ENCODE data around the gene IL12B. TPM values are rescaled to one million over a fixed set of nuclear protein-coding genes. Genes with fewer than 3 reads are reported as not detected.
A peak's percentile ranks its signal among the peaks of the same experiment; 100 is the strongest.

The IL12B gene
- total and polyA plus RNA-seq, 4 donors, result not detected

GRCh38 chr5:159345861-159346260 is 15.6 kb upstream of the IL12B start:
- H3K9me3 ChIP-seq (ENCODE audit: control insufficient read depth, insufficient read depth, low read length), result no peaks in the 10 kb centered on the region
- H3K4me3 ChIP-seq (ENCODE audit: low read depth, low read length), result no peak overlapping the region
- H3K27me3 ChIP-seq (ENCODE audit: control insufficient read depth, insufficient read depth, low read length), result no peaks in the 10 kb centered on the region
- no peak for DNase-seq (ENCODE audit: low read depth in 4 of 6, low spot score in 6 of 6)
- no peak overlapping the region for H3K27ac ChIP-seq (ENCODE audit: low read depth, low read length)
- H3K4me1 ChIP-seq (ENCODE audit: control insufficient read depth, insufficient read depth, low read length), result no peaks in the 10 kb centered on the region
- no peaks in the 10 kb centered on the region for H3K36me3 ChIP-seq (ENCODE audit: control insufficient read depth, insufficient read depth, low read length)
- WGBS (ENCODE audit: insufficient coverage), result 87% methylated on average over 3 of the region's 4 CpGs

GRCh38 chr5:159345336-159345735 is 15.0 kb upstream of the IL12B start:
- no peak for DNase-seq (ENCODE audit: low read depth in 4 of 6, low spot score in 6 of 6)
- Histone ChIP-seq H3K4me1 (ENCODE audit: control insufficient read depth, insufficient read depth, low read length) (no peaks in the 10 kb centered on the region), H3K36me3 (ENCODE audit: control insufficient read depth, insufficient read depth, low read length) (no peaks in the 10 kb centered on the region), H3K9me3 (ENCODE audit: control insufficient read depth, insufficient read depth, low read length) (no peaks in the 10 kb centered on the region), H3K27ac (ENCODE audit: low read depth, low read length) (no peak overlapping the region), H3K4me3 (ENCODE audit: low read depth, low read length) (no peak overlapping the region), H3K27me3 (ENCODE audit: control insufficient read depth, insufficient read depth, low read length) (no peaks in the 10 kb centered on the region)
- WGBS (ENCODE audit: insufficient coverage), result 0% methylated on average over 1 of the region's 1 CpG

GRCh38 chr5:159343295-159344094 is 13.2 kb upstream of the IL12B start:
- Histone ChIP-seq H3K4me3 (ENCODE audit: low read depth, low read length) (no peak overlapping the region), H3K27me3 (ENCODE audit: control insufficient read depth, insufficient read depth, low read length) (no peaks in the 10 kb centered on the region), H3K4me1 (ENCODE audit: control insufficient read depth, insufficient read depth, low read length) (no peaks in the 10 kb centered on the region), H3K9me3 (ENCODE audit: control insufficient read depth, insufficient read depth, low read length) (no peaks in the 10 kb centered on the region), H3K36me3 (ENCODE audit: control insufficient read depth, insufficient read depth, low read length) (no peaks in the 10 kb centered on the region), H3K27ac (ENCODE audit: low read depth, low read length) (no peak overlapping the region)
- WGBS (ENCODE audit: insufficient coverage), result no CpG with 5 or more reads among the region's 4 CpGs
- no peak for DNase-seq (ENCODE audit: low read depth in 4 of 6, low spot score in 6 of 6)

GRCh38 chr5:159342840-159343239 is 12.6 kb upstream of the IL12B start:
- Histone ChIP-seq H3K27ac (ENCODE audit: low read depth, low read length) (no peak overlapping the region), H3K27me3 (ENCODE audit: control insufficient read depth, insufficient read depth, low read length) (no peaks in the 10 kb centered on the region), H3K9me3 (ENCODE audit: control insufficient read depth, insufficient read depth, low read length) (no peaks in the 10 kb centered on the region), H3K36me3 (ENCODE audit: control insufficient read depth, insufficient read depth, low read length) (no peaks in the 10 kb centered on the region), H3K4me1 (ENCODE audit: control insufficient read depth, insufficient read depth, low read length) (no peaks in the 10 kb centered on the region), H3K4me3 (ENCODE audit: low read depth, low read length) (no peak overlapping the region)
- no peak for DNase-seq (ENCODE audit: low read depth in 4 of 6, low spot score in 6 of 6)
- no CpG with 5 or more reads among the region's 1 CpG for WGBS (ENCODE audit: insufficient coverage)

GRCh38 chr5:159341906-159342310 is 11.6 kb upstream of the IL12B start:
- DNase-seq (ENCODE audit: low read depth in 4 of 6, low spot score in 6 of 6), result peak in 2 of 6 donors; percentile 22 to 26
- no peaks in the 10 kb centered on the region for H3K9me3 ChIP-seq (ENCODE audit: control insufficient read depth, insufficient read depth, low read length)
- no peaks in the 10 kb centered on the region for H3K36me3 ChIP-seq (ENCODE audit: control insufficient read depth, insufficient read depth, low read length)
- no peak overlapping the region for H3K4me3 ChIP-seq (ENCODE audit: low read depth, low read length)
- no peaks in the 10 kb centered on the region for H3K4me1 ChIP-seq (ENCODE audit: control insufficient read depth, insufficient read depth, low read length)
- no peak overlapping the region for H3K27ac ChIP-seq (ENCODE audit: low read depth, low read length)
- WGBS (ENCODE audit: insufficient coverage), result 74% methylated on average over 4 of the region's 4 CpGs
- H3K27me3 ChIP-seq (ENCODE audit: control insufficient read depth, insufficient read depth, low read length), result no peaks in the 10 kb centered on the region

- H3K27ac ChIP-seq (ENCODE audit: low read depth, low read length), result no peak overlapping the region
Measured at GRCh38 chr5:159341145-159341544, 10.9 kb upstream of the IL12B start.

GRCh38 chr5:159340511-159340910 is 10.2 kb upstream of the IL12B start:
- no peak for DNase-seq (ENCODE audit: low read depth in 4 of 6, low spot score in 6 of 6)
- Histone ChIP-seq H3K27ac (ENCODE audit: low read depth, low read length) (no peak overlapping the region), H3K36me3 (ENCODE audit: control insufficient read depth, insufficient read depth, low read length) (no peaks in the 10 kb centered on the region), H3K9me3 (ENCODE audit: control insufficient read depth, insufficient read depth, low read length) (no peaks in the 10 kb centered on the region), H3K4me1 (ENCODE audit: control insufficient read depth, insufficient read depth, low read length) (no peaks in the 10 kb centered on the region), H3K4me3 (ENCODE audit: low read depth, low read length) (no peak overlapping the region), H3K27me3 (ENCODE audit: control insufficient read depth, insufficient read depth, low read length) (no peaks in the 10 kb centered on the region)
- 96% methylated on average over 3 of the region's 4 CpGs for WGBS (ENCODE audit: insufficient coverage)

More at GRCh38 chr5:159341145-159341544, 10.9 kb upstream of the IL12B start:
- Histone ChIP-seq H3K36me3 (ENCODE audit: control insufficient read depth, insufficient read depth, low read length) (no peaks in the 10 kb centered on the region), H3K9me3 (ENCODE audit: control insufficient read depth, insufficient read depth, low read length) (no peaks in the 10 kb centered on the region), H3K4me3 (ENCODE audit: low read depth, low read length) (no peak overlapping the region), H3K27me3 (ENCODE audit: control insufficient read depth, insufficient read depth, low read length) (no peaks in the 10 kb centered on the region), H3K4me1 (ENCODE audit: control insufficient read depth, insufficient read depth, low read length) (no peaks in the 10 kb centered on the region)
- no peak for DNase-seq (ENCODE audit: low read depth in 4 of 6, low spot score in 6 of 6)
- WGBS (ENCODE audit: insufficient coverage), result 81% methylated on average over 2 of the region's 2 CpGs

- Histone ChIP-seq H3K4me1 (ENCODE audit: control insufficient read depth, insufficient read depth, low read length) (no peaks in the 10 kb centered on the region), H3K36me3 (ENCODE audit: control insufficient read depth, insufficient read depth, low read length) (no peaks in the 10 kb centered on the region), H3K9me3 (ENCODE audit: control insufficient read depth, insufficient read depth, low read length) (no peaks in the 10 kb centered on the region), H3K4me3 (ENCODE audit: low read depth, low read length) (no peak overlapping the region), H3K27ac (ENCODE audit: low read depth, low read length) (no peak overlapping the region), H3K27me3 (ENCODE audit: control insufficient read depth, insufficient read depth, low read length) (no peaks in the 10 kb centered on the region)
- DNase-seq (ENCODE audit: low read depth in 4 of 6, low spot score in 6 of 6), result no peak
- WGBS (ENCODE audit: insufficient coverage), result 83% methylated on average over 1 of the region's 2 CpGs
Measured at GRCh38 chr5:159339460-159339859, 9.2 kb upstream of the IL12B start.

GRCh38 chr5:159338118-159338517 is 7.8 kb upstream of the IL12B start:
- H3K27ac ChIP-seq (ENCODE audit: low read depth, low read length), result no peak overlapping the region
- H3K36me3 ChIP-seq (ENCODE audit: control insufficient read depth, insufficient read depth, low read length), result no peaks in the 10 kb centered on the region
- H3K4me3 ChIP-seq (ENCODE audit: low read depth, low read length), result no peak overlapping the region
- no peaks in the 10 kb centered on the region for H3K4me1 ChIP-seq (ENCODE audit: control insufficient read depth, insufficient read depth, low read length)
- DNase-seq (ENCODE audit: low read depth in 4 of 6, low spot score in 6 of 6), result no peak
- H3K27me3 ChIP-seq (ENCODE audit: control insufficient read depth, insufficient read depth, low read length), result no peaks in the 10 kb centered on the region
- H3K9me3 ChIP-seq (ENCODE audit: control insufficient read depth, insufficient read depth, low read length), result no peaks in the 10 kb centered on the region
